ENCODE results near the gene S100A3.

Gene S100A3

GRCh38 chr1:153549741-153550397 lies 811 bp upstream of the S100A3 start:
- no peak for DNase-seq (ENCODE audit: low read depth in 1 of 2, low spot score in 1 of 2)

DNA sequence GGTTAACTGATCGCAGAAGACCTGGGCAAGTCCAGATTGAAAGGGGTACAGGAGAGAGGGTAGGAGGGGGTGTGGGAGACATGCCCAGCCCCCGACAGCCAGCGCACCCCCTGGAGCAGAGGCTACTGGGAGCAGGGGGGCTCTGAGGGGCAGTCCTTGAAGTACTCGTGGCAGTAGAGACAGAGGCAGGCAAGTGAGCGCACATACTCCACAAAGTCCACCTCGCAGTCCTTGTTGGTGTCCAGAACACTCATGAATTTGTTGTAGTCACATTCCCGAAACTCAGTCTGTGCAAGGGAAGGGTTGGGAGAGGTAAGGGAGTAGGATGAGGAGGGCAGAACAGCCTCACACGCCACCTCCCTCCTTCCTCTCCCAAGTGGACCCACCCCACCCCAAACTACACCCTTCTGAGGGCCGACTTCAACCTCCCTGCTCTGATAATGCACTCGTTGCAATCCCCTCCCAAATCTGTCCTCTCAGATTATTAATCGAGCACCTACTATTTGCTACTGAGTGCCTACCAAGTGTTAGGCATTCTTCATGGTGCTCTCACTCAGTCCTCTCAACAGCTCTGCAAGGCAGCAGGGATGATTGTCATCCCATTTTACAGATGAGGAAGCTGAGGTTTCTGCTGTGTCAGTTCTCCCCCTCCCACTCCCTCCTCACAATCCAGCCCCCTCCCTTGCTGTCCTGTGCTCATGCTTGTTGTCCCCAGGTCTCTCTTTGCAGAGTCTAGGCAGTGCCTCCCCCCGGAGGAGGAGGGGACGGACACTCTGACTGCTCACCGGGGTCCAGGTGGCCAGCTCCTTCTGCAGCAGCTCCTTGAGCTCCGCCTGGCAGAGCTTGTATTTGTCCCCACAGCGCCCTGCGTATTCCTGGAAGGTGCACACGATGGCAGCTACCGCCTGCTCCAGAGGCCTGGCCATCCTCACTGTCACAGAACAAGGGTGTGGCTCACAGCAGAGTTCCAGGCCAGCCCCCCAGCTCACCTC lies 1.2 kb downstream of the S100A3 start:
- DNase-seq (ENCODE audit: low read depth in 1 of 2, low spot score in 1 of 2) = no peak

- DNase-seq (ENCODE audit: low read depth in 1 of 2, low spot score in 1 of 2) = no peak
These were observed 2.1 kb downstream of the S100A3 start for GRCh38 chr1:153546796-153547559.

GRCh38 chr1:153546371-153546770 lies 2.7 kb downstream of the S100A3 start:
- DNase-seq (ENCODE audit: low read depth in 1 of 2, low spot score in 1 of 2) = no peak

GRCh38 chr1:153545067-153546055 lies 3.7 kb downstream of the S100A3 start, which contains the start of gene S100A4:
S100A4 (minus strand) TSS chr1:153545806; CDS start chr1:153544794, 1,012 bp downstream.
- peak; percentile 81 to 85 for DNase-seq (ENCODE audit: low read depth in 1 of 2, low spot score in 1 of 2)

DNA sequence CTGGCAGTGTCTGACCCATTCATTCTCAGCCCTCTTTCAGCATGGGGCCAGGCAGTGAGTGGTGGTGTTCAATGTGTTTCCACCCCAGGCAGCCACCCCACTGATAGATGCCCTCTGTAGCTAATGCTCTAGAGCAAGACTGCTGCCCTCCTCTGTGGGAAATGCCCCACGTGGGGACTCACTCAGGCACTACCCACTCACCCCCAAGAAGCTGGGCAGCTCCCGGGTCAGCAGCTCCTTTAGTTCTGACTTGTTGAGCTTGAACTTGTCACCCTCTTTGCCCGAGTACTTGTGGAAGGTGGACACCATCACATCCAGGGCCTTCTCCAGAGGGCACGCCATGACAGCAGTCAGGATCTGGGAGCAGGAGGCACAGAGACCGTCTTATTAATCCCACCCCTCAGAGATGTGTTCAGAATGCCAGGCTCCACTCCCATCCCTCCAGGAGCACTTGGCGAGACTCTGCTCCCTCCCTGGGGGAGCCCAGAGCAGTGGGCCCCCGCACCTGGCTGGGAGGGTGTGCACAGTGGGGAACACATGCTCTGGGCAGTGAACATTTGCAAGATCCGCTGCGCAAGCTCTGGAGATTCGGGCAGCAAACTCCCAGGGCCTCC lies 4.5 kb downstream of the S100A3 start:
- no peak for DNase-seq (ENCODE audit: low read depth in 1 of 2, low spot score in 1 of 2)

- DNase-seq (ENCODE audit: low read depth in 1 of 2, low spot score in 1 of 2) = no peak
These were observed 5.3 kb downstream of the S100A3 start for GRCh38 chr1:153543736-153544135.

DNA sequence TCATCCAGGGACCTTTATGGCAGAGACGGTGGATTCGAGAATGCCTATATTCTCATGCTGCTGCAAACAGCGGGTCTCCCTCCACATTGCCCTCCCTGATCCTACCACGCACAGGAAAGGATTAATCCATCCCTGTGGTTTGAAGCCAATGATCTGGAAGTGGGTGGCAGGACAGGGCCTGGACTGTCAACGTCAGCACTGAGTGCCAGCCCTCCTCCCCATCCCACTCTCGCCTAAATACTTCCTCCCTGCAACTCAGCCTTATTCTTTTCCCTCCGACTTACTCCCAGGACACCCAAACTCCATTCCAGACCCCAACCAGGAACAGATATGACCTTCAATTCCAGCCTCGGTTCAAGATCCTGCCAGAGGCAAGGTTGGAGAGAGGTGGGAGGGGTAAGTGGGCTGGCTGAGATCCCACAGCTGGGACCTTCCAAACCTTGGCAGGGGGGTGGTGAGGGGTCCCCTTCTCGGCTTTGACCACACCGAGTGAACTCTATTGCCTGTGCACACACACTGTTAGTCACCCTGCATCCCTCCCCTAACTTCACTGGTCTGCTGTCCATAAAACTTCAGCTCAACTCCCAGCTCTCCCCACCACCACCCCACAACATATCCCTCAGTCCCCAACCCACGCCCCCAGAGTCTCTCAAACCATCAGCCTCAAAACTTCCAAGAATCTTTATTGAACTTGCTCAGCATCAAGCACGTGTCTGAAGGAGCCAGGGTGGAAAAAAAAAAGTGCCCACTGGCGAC lies 5.9 kb downstream of the S100A3 start:
- no peak for DNase-seq (ENCODE audit: low read depth in 1 of 2, low spot score in 1 of 2)

DNA sequence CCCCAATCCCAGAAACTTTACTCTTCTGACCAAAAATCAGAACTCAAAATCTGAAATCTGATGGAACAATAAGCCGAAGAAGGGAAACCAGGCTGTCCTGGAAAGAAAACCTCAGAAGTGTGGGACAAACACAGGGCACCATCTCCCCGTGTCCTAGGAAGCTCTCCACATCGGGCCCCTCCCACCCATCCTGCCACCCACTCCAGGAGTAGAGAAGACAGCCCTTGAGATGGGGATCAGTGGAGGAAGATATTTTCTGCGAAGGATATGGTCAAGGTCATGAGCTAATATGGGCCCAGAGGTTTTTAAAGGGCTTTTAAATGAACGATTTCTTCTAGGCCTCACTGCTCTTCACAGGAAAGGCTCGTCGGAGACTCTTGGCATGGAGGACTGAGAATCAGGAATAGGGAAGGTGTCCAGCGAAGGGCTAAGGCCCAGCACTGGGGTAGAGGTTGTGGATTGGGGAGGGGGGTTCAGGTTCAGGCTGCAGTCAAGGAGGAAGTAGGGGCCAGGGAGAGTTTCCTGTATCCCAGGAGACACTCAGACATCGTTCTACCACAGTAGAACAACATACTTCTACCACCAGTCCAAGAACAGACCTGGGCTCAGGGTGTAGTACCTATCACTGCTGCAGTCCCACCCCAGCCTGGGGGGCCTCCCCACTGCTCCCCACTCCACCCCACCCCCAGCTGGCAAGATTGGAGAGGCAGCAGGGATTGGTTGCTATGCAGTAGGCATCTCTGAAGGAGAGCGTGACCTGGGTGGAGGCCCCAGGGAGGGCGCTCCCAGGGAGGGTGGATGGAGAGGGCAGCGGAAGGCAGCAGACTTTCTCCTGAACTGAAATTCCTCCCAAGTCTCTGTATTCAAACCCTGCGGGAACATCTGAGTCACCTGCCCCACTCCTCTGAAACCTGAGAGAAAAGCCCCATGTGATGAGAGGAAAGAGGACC lies 7.1 kb downstream of the S100A3 start:
- no peak for DNase-seq (ENCODE audit: low read depth in 1 of 2, low spot score in 1 of 2)

DNA sequence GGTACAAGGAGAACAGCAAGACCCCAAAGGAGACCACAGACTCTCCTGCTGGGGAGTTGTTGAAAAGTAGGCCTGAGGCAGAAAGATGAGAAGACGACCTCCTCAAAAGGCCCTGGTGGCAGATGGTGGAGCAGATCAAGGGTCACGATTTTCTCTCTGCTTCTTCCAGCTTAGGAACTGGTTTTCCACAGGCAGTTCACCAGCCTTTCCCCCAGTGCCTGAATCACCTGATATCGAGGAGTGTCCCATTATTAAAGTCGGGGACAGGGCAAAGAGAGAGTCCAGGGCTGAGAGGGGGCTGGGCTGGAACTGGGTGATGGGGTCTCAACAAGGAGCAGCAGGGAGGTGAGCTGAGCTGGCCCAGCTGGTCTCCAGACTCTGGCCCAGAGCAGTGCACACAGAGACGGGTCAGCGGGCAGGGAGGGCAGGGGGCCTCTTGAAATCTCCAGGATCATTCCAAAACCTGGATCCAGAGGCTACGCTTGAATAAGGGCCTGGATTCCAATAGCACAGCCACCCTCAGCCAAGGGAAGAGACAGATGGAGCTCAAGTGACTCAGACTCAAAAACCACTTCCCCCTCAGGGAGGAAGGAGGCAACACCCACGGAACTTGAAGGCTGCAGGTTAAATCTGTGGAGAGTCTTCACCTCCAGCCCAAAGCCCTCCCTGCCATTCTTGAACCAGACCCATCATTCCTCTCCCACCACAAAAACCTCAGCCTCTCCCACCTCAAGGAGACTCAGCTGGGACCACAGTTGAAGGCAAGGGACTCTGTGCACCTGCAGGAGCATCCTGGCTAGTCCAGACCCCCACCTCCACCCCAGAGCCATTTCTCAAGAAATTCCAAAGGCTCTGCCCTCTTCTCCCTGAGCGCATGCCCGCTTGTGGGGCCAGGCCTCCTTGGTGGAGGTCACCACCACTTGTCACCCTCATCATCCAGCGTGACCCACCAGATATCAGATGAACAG lies 8.4 kb downstream of the S100A3 start, which contains the start of gene S100A5:
S100A5 (minus strand) TSS at position 541 of the 968 bp plus-strand sequence. CDS start 743 bp downstream, outside the sequence.
- peak in 1 of 2 donors; percentile 26 for DNase-seq (ENCODE audit: low read depth in 1 of 2, low spot score in 1 of 2)

DNA sequence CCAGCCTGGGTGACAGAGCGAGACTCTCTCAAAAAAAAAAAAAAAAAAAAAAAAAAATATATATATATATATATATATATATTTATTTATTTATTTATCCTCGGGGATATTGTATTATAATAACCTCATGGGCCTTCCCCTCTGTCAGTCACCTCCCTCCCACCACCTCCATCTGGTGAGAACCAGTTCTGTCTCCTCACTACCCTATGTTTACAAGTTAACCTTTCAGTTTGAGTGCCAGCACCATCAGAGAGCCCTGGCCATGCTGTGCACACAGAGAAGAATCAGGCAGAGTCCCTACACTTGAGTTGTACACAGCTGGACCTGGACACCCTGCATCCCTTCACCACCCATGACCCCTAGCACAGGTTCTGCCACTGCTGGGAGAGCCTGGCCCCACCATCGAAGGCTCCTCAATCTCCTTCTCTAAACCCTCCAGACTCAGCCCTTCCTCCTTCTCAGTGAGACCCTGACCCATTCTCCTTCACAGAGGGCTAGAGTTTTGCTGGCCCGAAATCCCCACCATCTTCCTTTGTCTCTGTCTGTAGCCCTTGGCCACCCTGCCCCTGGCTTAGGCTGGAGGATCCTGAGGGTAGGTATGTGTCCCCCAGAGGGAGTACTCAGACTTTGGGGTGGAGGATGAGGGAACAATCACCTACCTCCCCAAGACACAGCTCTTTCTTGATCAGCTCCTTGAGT lies 9.5 kb downstream of the S100A3 start:
- no peak for DNase-seq (ENCODE audit: low read depth in 1 of 2, low spot score in 1 of 2)

GRCh38 chr1:153538315-153538821 lies 10.7 kb downstream of the S100A3 start:
- no peak for DNase-seq (ENCODE audit: low read depth in 1 of 2, low spot score in 1 of 2)

DNA sequence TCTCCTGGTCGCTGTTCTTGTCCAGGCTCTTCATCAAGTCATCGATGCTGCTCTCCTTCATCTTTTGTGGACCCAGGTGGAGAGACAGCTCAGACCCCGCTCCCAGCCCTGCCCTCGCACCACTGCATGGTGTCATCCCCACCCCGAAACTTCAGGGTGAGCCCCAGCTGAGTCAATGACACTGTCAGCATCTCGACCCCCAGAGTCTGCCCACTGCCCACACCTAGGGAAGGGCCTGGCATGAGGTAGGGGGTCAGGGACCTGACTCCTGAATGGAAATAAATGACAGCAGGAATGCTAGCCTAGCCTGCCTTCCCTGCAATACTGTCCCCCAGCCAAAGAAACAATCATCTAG lies 11.7 kb downstream of the S100A3 start:
- no peak for DNase-seq (ENCODE audit: low read depth in 1 of 2, low spot score in 1 of 2)

GRCh38 chr1:153536671-153537375 lies 12.2 kb downstream of the S100A3 start:
- DNase-seq (ENCODE audit: low read depth in 1 of 2, low spot score in 1 of 2) = no peak

- peak; percentile 65 to 66 for DNase-seq (ENCODE audit: low read depth in 1 of 2, low spot score in 1 of 2)
These were observed 12.9 kb downstream of the S100A3 start for GRCh38 chr1:153536012-153536670.
